Testis (tissue), 2 donors: ENCODE data around the gene GLI2.

Source experiments
- POLR2A ChIP-seq: fragments of 450-650 bp; IDR thresholded peaks from one replicate; pipeline ENCODE4 v1.6.1; 2017; ENCODE audit warnings: antibody characterized with exemption, mild to moderate bottlenecking, moderate library complexity
- TF ChIP-seq, protein P1 (sequence below), 3 experiments: fragments of 450-650 bp in 2 of 3; fragments of 200-600 bp in 1 of 3; sonication (generic) in 1 of 3; IDR thresholded peaks; one replicate each; pipeline ENCODE4 v1.5.1; 2016 to 2019; ENCODE audit warnings: antibody characterized with exemption in 3 of 3, mild to moderate bottlenecking in 2 of 3, moderate library complexity in 1 of 3

- TF ChIP-seq, protein P1, sequence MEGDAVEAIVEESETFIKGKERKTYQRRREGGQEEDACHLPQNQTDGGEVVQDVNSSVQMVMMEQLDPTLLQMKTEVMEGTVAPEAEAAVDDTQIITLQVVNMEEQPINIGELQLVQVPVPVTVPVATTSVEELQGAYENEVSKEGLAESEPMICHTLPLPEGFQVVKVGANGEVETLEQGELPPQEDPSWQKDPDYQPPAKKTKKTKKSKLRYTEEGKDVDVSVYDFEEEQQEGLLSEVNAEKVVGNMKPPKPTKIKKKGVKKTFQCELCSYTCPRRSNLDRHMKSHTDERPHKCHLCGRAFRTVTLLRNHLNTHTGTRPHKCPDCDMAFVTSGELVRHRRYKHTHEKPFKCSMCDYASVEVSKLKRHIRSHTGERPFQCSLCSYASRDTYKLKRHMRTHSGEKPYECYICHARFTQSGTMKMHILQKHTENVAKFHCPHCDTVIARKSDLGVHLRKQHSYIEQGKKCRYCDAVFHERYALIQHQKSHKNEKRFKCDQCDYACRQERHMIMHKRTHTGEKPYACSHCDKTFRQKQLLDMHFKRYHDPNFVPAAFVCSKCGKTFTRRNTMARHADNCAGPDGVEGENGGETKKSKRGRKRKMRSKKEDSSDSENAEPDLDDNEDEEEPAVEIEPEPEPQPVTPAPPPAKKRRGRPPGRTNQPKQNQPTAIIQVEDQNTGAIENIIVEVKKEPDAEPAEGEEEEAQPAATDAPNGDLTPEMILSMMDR (IDR thresholded peaks at IDR 0.05): no peak
- TF ChIP-seq POLR2A: no peak
Observed at GRCh38 chr2:120764991-120765677, 29.5 kb downstream of the GLI2 start.
